SJCRH30 (cell line): ENCODE results near the gene PTPN21. TPM values are rescaled to one million over a fixed set of nuclear protein-coding genes. Genes with fewer than 3 reads are reported as not detected.

Experiments used
- DNase-seq, 2 experiments: peaks; one replicate each; pipeline ENCODE4 v3.0.0-alpha.2; 2015 to 2020
- H3K27ac ChIP-seq: fragments of 250-450 bp; sonication (Bioruptor Pico); 2 replicates; pipeline ENCODE4 v1.5.1; 2020; ENCODE audit warnings: mild to moderate bottlenecking, moderate library complexity
- H3K27me3 ChIP-seq: fragments of 250-450 bp; sonication (Bioruptor Pico); 2 replicates; pipeline ENCODE4 v1.5.1; 2020; ENCODE audit warnings: mild to moderate bottlenecking, moderate library complexity
- H3K36me3 ChIP-seq: fragments of 250-450 bp; sonication (Bioruptor Pico); 2 replicates; pipeline ENCODE4 v1.5.1; 2020; ENCODE audit warnings: mild to moderate bottlenecking, moderate library complexity
- H3K4me1 ChIP-seq: fragments of 250-450 bp; sonication (Bioruptor Pico); 2 replicates; pipeline ENCODE4 v1.5.1; 2020; ENCODE audit warnings: mild to moderate bottlenecking, moderate library complexity
- H3K4me3 ChIP-seq: fragments of 250-450 bp; sonication (Bioruptor Pico); 2 replicates; pipeline ENCODE4 v1.5.1; 2020; ENCODE audit warnings: mild to moderate bottlenecking, moderate library complexity
- H3K9me3 ChIP-seq: fragments of 250-450 bp; sonication (Bioruptor Pico); replicated peaks from 2 replicates; pipeline ENCODE4 v1.5.1; 2020; ENCODE audit warnings: mild to moderate bottlenecking, moderate library complexity
- total RNA-seq: library from RNA; depleted of rRNA; stranded (reverse); fragments of >200 nt; shearing (Covaris generic); gene quantifications from 2 replicates; pipeline ENCODE4 v1.2.3, GENCODE V29; 2014

PTPN21 gene
- total RNA-seq, 1 experiment from 2014 or later, result 13.7 TPM

GRCh38 chr14:88478931-88479330 is 75.9 kb downstream of the PTPN21 start:
- no peak for DNase-seq
- peaks cover 47% of the 10 kb centered on the region for H3K36me3 ChIP-seq
- H3K4me3 ChIP-seq, result no peak overlapping the region

DNA sequence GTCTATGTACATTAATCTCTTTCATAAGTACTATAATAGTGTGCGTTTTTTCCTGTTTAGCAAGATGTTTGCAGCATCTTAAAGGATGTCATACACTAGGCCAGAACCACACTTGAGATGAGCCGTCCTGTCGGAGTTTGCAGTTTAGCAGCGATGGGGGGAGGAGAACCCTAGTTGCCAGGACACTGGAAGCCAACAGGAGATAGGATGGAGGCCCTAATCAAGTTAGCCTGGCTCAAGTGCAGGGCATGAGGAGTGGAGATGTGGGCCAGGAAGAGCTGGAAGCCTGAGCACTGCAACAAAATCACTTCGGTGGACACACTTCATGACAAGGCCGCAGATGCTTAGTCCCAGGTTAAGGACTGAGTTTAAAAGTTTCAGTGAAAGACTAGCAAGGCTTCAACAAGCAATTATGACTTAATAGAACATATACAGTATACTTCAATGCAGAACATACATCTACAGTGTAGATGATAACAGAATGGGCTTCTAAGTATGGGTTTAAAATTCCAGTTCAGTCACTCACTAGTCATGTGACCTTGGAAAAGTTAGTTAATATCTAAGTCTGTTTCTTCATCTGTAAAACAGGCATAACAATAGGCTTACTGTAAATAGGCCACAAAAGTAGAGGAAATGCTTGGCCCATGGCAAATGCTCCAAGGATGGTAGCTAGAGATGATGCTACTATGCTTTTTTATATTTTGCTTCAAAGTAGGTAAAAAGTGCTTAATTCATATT is 77.1 kb downstream of the PTPN21 start:
- no peak overlapping the region for H3K27ac ChIP-seq
- H3K4me1 ChIP-seq, result no peaks in the 10 kb centered on the region
- H3K27me3 ChIP-seq, result no peaks in the 10 kb centered on the region
- DNase-seq, result no peak
- H3K9me3 ChIP-seq, result 0 out of 2 replicates have a peak, but pooled peaks cover 3% of the 10 kb centered on the region
- no peak overlapping the region for H3K4me3 ChIP-seq
- H3K36me3 ChIP-seq, result peaks cover 49% of the 10 kb centered on the region

More at GRCh38 chr14:88478931-88479330, 75.9 kb downstream of the PTPN21 start:
- Histone ChIP-seq H3K27ac (no peak overlapping the region), H3K27me3 (no peaks in the 10 kb centered on the region), H3K4me1 (no peaks in the 10 kb centered on the region), H3K9me3 (0 out of 2 replicates have a peak, but pooled peaks cover 3% of the 10 kb centered on the region)

DNA sequence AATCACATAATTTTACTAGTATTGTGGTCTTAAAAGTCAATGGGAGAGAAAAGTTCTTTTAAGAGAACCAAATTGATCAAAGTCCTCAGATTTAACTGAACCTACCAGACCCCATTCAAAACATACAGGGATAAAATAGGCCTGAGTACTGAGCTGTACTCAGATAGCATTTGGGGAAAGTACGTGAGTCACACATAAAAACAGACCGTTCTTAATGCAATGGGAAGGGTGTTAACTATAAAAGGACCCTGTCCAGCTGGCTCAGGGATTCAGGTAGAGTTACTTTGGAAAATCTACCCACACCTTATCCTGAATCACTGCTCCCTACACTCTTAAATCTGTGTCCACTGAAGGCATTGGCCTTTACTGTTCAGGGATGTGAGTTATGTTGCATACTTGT is 78.0 kb downstream of the PTPN21 start:
- Histone ChIP-seq H3K4me3 (no peak overlapping the region), H3K27me3 (no peaks in the 10 kb centered on the region), H3K9me3 (0 out of 2 replicates have a peak, but pooled peaks cover 3% of the 10 kb centered on the region), H3K36me3 (peaks cover 57% of the 10 kb centered on the region), H3K27ac (no peak overlapping the region), H3K4me1 (no peaks in the 10 kb centered on the region)
- DNase-seq, result no peak

DNA sequence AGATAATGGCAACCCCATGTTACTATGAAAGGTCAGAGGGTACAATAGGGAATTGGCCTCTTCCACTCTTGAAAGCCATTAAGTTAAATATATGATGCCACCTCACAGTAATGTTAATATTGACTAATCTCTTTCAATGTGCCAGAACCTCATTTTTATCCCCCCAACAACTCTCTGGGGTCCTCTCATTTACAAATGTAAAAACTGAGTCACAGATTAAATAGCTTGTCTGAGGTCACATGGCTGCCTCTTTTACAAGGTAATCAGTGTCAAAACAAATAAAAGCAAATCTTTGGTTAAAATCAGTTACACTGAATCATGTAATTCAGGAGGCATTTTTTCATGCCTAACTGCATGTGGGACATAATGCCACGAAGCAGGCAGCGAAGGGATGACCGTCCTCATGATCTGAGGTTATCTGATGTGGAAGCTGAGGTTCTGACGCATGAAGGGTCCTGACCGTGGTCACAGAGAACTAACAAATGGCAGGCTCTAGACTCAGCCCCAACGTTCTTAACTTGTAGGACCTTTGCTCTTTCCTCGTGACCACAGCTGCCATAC is 78.5 kb downstream of the PTPN21 start:
- Histone ChIP-seq H3K4me3 (no peak overlapping the region), H3K4me1 (0 out of 2 replicates have a peak, but pooled peaks cover 1% of the 10 kb centered on the region), H3K27me3 (no peaks in the 10 kb centered on the region), H3K36me3 (peaks cover 57% of the 10 kb centered on the region), H3K27ac (no peak overlapping the region), H3K9me3 (0 out of 2 replicates have a peak, but pooled peaks cover 3% of the 10 kb centered on the region)
- no peak for DNase-seq

- H3K36me3 ChIP-seq, result peaks cover 63% of the 10 kb centered on the region
- no peak for DNase-seq
These were observed 81.0 kb downstream of the PTPN21 start for GRCh38 chr14:88473791-88474190.

DNA sequence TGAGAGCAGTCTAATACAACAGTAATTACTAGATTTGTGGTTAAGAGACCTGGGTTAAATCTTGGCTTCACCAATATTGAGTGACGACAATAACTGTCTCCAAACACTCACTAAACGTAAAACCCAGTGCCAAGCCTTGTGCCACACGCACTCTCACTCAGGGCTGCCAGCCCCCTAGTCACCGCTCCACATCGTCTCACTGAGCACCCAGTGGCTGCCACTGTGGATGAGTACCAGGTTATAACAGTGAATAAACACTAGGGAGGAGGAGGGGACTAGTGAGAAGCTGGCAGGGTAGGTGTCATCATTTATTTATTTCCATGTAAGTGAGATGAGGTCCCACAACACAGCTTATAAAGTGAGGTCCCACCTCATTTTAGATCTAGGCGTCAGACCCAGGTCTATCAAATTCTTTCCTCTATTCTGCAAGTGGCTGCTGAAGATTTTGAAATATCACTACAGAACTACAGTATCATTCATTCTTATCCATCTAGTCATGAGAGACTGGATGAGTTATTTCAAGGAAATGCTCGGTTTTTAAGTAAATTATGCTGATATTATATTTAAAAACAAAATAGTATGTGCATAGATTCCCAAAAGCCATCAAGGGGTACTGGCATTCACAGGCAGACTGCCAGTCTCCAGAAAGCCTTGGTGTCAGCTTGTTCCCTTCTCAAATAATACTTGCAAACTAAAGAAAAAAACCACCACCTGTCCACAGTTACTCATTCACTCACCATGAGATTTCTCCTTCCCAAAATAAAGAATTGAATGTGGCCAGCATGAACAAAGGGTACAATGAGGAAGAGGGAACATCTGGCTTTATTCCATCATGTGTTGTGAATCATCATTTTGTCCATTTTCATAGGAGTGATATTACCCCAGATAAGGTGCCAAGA is 84.0 kb downstream of the PTPN21 start:
- Histone ChIP-seq H3K4me3 (no peak overlapping the region), H3K27me3 (no peaks in the 10 kb centered on the region), H3K4me1 (peaks cover 12% of the 10 kb centered on the region; the same call in 1 of the 2 replicates), H3K36me3 (peaks cover 61% of the 10 kb centered on the region), H3K27ac (peak overlapping the region; percentile 14), H3K9me3 (no peaks in the 10 kb centered on the region)
- peak in 1 of 2 experiments; percentile 55 for DNase-seq

More at GRCh38 chr14:88473791-88474190, 81.0 kb downstream of the PTPN21 start:
- H3K9me3 ChIP-seq, result no peaks in the 10 kb centered on the region
- peaks cover 12% of the 10 kb centered on the region; the same call in 1 of the 2 replicates for H3K4me1 ChIP-seq
- H3K27me3 ChIP-seq, result no peaks in the 10 kb centered on the region
- no peak overlapping the region for H3K4me3 ChIP-seq
- no peak overlapping the region for H3K27ac ChIP-seq

- H3K4me3 ChIP-seq, result no peak overlapping the region
- DNase-seq, result no peak
- peaks cover 60% of the 10 kb centered on the region for H3K36me3 ChIP-seq
- H3K4me1 ChIP-seq, result peaks cover 12% of the 10 kb centered on the region; the same call in 1 of the 2 replicates
- H3K27me3 ChIP-seq, result no peaks in the 10 kb centered on the region
- H3K9me3 ChIP-seq, result no peaks in the 10 kb centered on the region
- H3K27ac ChIP-seq, result no peak overlapping the region; the same call in 1 of the 2 replicates
These were observed 86.4 kb downstream of the PTPN21 start for GRCh38 chr14:88468406-88468805.

- Histone ChIP-seq H3K36me3 (peaks cover 34% of the 10 kb centered on the region), H3K4me1 (no peaks in the 10 kb centered on the region; the same call in 1 of the 2 replicates), H3K4me3 (no peak overlapping the region), H3K27ac (no peak overlapping the region), H3K9me3 (no peaks in the 10 kb centered on the region; the same call in 1 of the 2 replicates), H3K27me3 (no peaks in the 10 kb centered on the region)
- DNase-seq, result peak in 1 of 2 experiments; percentile 39
These were observed 91.5 kb downstream of the PTPN21 start for GRCh38 chr14:88463318-88463717.

GRCh38 chr14:88454886-88455285 is 99.9 kb downstream of the PTPN21 start:
- DNase-seq, result no peak
- Histone ChIP-seq H3K27ac (no peak overlapping the region), H3K9me3 (0 out of 2 replicates have a peak, but pooled peaks cover 5% of the 10 kb centered on the region), H3K4me3 (no peak overlapping the region), H3K36me3 (no peaks in the 10 kb centered on the region), H3K27me3 (no peaks in the 10 kb centered on the region), H3K4me1 (no peaks in the 10 kb centered on the region)

DNA sequence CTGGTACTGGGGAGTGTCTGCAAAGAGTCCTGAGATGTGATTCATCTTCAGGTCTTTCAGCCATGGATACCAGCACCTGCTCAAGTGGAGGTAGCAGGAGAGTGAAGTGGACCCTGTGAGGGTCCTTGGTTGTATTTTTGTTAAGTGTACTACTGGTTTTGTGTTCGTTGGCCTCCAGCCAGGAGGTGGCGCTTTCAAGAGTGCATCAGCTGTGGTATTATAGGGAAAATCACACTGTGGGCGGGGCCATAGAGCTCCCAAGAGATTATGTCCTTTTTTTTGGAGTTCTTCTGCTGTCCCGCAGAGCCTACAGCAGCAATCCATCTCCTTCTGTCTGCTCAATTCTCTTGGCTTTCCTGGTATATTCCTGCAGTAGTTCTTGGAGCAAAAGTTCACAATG is 102.6 kb downstream of the PTPN21 start:
- Histone ChIP-seq H3K4me3 (no peak overlapping the region), H3K4me1 (no peaks in the 10 kb centered on the region), H3K9me3 (0 out of 2 replicates have a peak, but pooled peaks cover 5% of the 10 kb centered on the region), H3K27me3 (no peaks in the 10 kb centered on the region), H3K36me3 (no peaks in the 10 kb centered on the region), H3K27ac (no peak overlapping the region)
- DNase-seq, result peak; percentile 9 to 11

DNA sequence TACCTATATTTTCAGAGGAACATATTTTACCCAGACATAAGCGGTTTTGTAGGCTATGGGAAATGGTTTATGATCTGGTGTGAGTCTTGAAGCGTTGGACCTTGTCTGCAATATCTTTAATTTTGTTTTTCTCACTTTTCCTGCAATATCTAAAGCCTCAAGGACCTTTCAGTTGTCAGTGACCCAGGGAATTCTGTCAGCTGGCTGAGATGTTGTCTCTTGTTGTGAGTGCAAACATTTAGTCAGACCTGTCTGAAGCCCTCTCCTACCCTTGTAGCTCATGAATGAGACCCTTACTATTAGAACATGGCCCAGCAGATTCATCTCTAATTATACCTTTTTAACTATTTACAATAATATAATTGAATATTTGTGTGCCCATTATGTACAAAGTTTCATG is 115.7 kb downstream of the PTPN21 start:
- Histone ChIP-seq H3K9me3 (no peaks in the 10 kb centered on the region), H3K4me3 (no peak overlapping the region), H3K27ac (no peak overlapping the region), H3K4me1 (no peaks in the 10 kb centered on the region), H3K27me3 (no peaks in the 10 kb centered on the region), H3K36me3 (no peaks in the 10 kb centered on the region)
- DNase-seq, result no peak

DNA sequence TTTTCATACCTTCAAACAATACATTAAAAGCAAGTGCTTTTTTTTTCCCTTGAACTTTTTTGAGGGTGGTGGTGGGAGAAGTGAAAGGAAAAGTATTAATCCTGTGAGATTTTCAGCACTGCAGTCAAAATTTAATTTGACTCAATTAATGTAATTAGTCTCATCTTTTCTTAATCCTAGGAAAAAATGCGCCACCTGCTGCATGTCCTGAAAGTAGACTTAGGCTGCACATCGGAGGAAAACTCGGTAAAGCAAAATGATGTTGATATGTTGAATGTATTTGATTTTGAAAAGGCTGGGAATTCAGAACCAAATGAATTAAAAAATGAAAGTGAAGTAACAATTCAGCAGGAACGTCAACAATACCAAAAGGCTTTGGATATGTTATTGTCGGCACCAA is 117.1 kb downstream of the PTPN21 start:
- Histone ChIP-seq H3K4me1 (no peaks in the 10 kb centered on the region), H3K4me3 (no peak overlapping the region), H3K27ac (no peak overlapping the region), H3K9me3 (no peaks in the 10 kb centered on the region), H3K27me3 (no peaks in the 10 kb centered on the region), H3K36me3 (no peaks in the 10 kb centered on the region)
- DNase-seq, result no peak

DNA sequence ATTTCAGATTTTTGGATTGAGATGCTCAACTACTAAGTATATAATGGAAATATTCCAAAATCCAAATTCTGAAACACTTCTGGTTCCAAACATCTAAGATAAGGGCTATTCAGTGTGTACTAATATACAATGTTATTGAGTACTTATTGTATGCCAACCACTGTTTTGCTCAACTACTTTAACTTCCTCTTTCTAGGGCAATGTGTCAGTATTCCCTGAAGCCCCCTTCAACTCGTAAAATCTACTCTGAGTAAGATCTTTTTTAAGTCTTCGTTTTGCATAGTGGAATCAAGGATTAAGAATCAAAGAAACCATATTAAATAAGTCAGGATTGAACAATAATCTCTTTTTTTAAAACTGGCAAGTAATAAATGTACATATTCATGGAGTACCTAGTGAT is 123.8 kb downstream of the PTPN21 start:
- no peaks in the 10 kb centered on the region for H3K27me3 ChIP-seq
- DNase-seq, result no peak
- no peak overlapping the region for H3K4me3 ChIP-seq
- no peaks in the 10 kb centered on the region for H3K36me3 ChIP-seq
- H3K27ac ChIP-seq, result no peak overlapping the region
- H3K9me3 ChIP-seq, result no peaks in the 10 kb centered on the region
- no peaks in the 10 kb centered on the region for H3K4me1 ChIP-seq

DNA sequence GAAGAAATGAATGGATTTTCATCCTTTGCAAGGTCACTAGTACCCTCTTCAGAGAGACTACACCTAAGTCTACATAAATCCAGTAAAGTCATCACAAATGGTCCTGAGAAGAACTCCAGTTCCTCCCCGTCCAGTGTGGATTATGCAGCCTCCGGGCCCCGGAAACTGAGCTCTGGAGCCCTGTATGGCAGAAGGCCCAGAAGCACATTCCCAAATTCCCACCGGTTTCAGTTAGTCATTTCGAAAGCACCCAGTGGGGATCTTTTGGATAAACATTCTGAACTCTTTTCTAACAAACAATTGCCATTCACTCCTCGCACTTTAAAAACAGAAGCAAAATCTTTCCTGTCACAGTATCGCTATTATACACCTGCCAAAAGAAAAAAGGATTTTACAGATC is 128.5 kb downstream of the PTPN21 start:
- no peak for DNase-seq
- H3K27ac ChIP-seq, result no peak overlapping the region
- H3K4me3 ChIP-seq, result no peak overlapping the region
- H3K36me3 ChIP-seq, result no peaks in the 10 kb centered on the region
- H3K4me1 ChIP-seq, result no peaks in the 10 kb centered on the region
- H3K9me3 ChIP-seq, result no peaks in the 10 kb centered on the region
- H3K27me3 ChIP-seq, result no peaks in the 10 kb centered on the region
